Measurements from ENCODE around the gene GANC. TPM values are rescaled to one million over a fixed set of nuclear protein-coding genes. Genes with fewer than 3 reads are reported as not detected.
A peak's percentile ranks its signal among the peaks of the same experiment; 100 is the strongest.

GANC gene
- total RNA-seq, 1 donor from 2014 or later, result 39.7 TPM

DNA sequence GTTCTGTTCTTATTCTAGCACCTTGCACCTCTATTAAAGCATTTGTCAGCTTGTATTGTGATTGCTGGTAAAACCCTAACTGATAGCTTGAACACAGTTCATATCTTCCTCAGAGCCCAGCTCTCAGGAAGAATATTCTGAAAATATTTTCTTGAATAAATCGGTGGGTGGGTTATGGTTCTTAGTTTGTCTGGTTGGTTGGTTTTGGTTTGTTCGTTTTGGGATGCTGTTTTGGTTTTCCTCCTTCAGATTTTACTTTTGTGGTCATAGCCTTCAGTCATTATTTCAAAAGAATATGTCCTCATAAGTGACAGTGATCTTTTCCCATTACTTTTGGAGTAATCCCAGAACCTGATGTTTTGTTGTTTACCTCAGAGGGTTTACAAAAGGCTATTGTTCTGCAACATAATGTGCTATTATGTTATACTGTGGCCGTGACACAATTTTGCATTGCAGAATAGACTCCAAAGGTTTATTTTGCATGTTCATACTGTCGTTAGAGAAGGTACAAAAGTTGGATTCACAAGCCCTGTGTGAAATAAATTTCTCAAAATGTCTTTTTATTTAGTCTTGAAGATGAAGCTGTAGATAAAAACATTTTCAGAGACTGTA is 2.9 kb downstream of the GANC start:
- Mint-ChIP-seq H3K36me3 (peaks cover 3% of the 10 kb centered on the region), H3K9me3 (no peaks in the 10 kb centered on the region), H3K4me3 (peak overlapping the region; percentile 33), H3K27ac (peak overlapping the region; percentile 83), H3K4me1 (peaks cover 36% of the 10 kb centered on the region), H3K27me3 (ENCODE audit: low read depth) (no peaks in the 10 kb centered on the region)
- no peak for DNase-seq (ENCODE audit: low spot score in 2 of 2, unreplicated experiment in 2 of 2)
- TF ChIP-seq CTCF (IDR thresholded peaks at IDR 0.05; ENCODE audit: unreplicated experiment), result no peak

DNA sequence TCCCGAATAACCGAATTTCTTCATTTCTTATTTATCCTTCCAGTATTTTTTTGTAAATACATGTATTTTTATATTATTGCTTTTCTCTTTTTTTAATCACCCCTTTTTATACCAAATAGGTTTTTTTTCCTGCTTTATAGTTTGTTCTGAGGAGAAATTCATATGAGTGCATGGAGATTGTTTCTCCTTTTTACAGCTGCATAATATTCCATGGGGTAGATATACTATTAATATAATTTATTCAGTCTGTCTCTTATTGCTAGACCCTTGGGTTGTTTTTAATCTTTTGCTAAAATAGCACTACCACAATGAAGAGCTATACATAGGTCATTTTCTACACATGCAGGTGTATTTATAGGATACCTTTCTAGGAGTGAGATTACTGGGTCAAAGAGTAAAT is 3.8 kb downstream of the GANC start:
- Mint-ChIP-seq H3K36me3 (peaks cover 3% of the 10 kb centered on the region), H3K4me1 (peaks cover 29% of the 10 kb centered on the region), H3K27ac (no peak overlapping the region), H3K4me3 (no peak overlapping the region), H3K27me3 (ENCODE audit: low read depth) (no peaks in the 10 kb centered on the region), H3K9me3 (no peaks in the 10 kb centered on the region)
- TF ChIP-seq CTCF (IDR thresholded peaks at IDR 0.05; ENCODE audit: unreplicated experiment), result no peak
- DNase-seq (ENCODE audit: low spot score in 2 of 2, unreplicated experiment in 2 of 2), result no peak

DNA sequence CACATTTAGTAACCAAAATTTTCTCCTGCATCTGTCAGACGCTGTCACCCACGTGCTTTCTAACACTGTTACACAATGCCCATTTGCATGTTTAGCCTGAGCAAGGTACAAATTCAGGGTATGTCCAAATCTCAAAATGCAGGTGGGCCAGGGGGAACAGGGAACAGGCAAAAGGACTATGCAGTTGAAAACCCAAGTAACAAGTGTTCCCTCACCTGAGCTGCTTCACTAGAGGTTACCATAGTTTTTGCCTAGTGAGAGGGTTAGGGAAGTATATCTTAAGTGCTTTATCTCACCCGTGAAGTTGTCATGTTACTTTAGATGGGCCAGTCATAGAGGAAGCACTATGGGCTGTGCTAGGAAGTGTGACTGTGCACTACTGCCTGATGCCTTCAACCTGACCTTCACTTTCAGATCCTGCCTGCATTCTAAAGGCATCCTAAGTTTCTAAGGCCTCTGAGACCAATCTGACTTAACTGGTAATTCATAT is 6.3 kb downstream of the GANC start:
- Mint-ChIP-seq H3K27me3 (ENCODE audit: low read depth) (no peaks in the 10 kb centered on the region), H3K4me3 (no peak overlapping the region), H3K9me3 (no peaks in the 10 kb centered on the region), H3K36me3 (peaks cover 3% of the 10 kb centered on the region), H3K27ac (no peak overlapping the region), H3K4me1 (peaks cover 18% of the 10 kb centered on the region)
- TF ChIP-seq CTCF (IDR thresholded peaks at IDR 0.05; ENCODE audit: unreplicated experiment), result no peak
- DNase-seq (ENCODE audit: low spot score in 2 of 2, unreplicated experiment in 2 of 2), result no peak

- TF ChIP-seq CTCF (IDR thresholded peaks at IDR 0.05; ENCODE audit: unreplicated experiment), result no peak
- no peaks in the 10 kb centered on the region for H3K27me3 Mint-ChIP-seq (ENCODE audit: low read depth)
- no peaks in the 10 kb centered on the region for H3K4me1 Mint-ChIP-seq
- no peaks in the 10 kb centered on the region for H3K9me3 Mint-ChIP-seq
- H3K36me3 Mint-ChIP-seq, result peaks cover 3% of the 10 kb centered on the region
- no peak overlapping the region for H3K4me3 Mint-ChIP-seq
- no peak for DNase-seq (ENCODE audit: low spot score in 2 of 2, unreplicated experiment in 2 of 2)
- no peak overlapping the region for H3K27ac Mint-ChIP-seq
Measured at GRCh38 chr15:42282344-42282743, 9.3 kb downstream of the GANC start.

DNA sequence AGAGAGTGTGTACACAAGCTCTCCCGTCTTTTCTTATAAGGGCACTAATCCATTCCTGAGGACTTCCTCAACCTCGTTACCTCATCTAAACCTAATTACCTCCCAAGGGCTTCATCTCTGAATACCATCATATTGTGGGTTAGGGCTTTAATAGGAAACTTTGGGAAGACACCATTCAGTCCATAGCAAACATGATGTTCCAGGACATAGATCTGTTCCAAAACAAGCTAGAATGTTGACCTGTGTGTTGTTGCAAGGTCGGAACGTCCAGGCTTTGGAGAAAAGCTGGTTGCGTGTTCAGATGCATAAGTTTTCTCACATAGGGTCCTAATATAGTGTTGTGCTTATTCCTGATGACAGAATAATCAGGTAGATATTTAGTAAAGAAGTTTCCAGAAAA is 9.9 kb downstream of the GANC start:
- H3K9me3 Mint-ChIP-seq, result no peaks in the 10 kb centered on the region
- H3K4me3 Mint-ChIP-seq, result no peak overlapping the region
- no peaks in the 10 kb centered on the region for H3K27me3 Mint-ChIP-seq (ENCODE audit: low read depth)
- TF ChIP-seq CTCF (IDR thresholded peaks at IDR 0.05; ENCODE audit: unreplicated experiment), result no peak
- H3K36me3 Mint-ChIP-seq, result peaks cover 3% of the 10 kb centered on the region
- no peak overlapping the region for H3K27ac Mint-ChIP-seq
- DNase-seq (ENCODE audit: low spot score in 2 of 2, unreplicated experiment in 2 of 2), result no peak
- no peaks in the 10 kb centered on the region for H3K4me1 Mint-ChIP-seq

DNA sequence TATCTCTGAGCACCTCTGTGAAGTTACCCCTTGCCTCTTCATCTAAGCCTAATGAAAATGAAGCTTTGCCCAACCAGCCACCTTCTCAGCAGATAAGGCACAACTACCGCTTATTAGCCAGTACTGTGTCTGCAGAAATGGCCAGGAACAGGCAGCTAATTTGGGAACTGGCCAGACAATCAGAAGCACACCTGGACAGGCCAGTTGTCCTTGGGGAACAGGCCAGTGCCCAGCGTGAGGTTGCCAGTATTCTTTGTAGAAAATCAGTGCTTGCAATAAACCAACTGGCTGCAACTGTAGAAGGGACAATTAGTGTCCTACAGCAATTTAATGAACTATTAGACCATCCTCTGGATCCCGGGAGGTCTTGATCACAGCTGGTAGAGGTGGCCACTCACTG is 10.7 kb downstream of the GANC start:
- no peak overlapping the region for H3K27ac Mint-ChIP-seq

More for the DNA sequence above, 10.7 kb downstream of the GANC start:
- no peaks in the 10 kb centered on the region for H3K27me3 Mint-ChIP-seq (ENCODE audit: low read depth)
- no peak for DNase-seq (ENCODE audit: low spot score in 2 of 2, unreplicated experiment in 2 of 2)
- H3K36me3 Mint-ChIP-seq, result no peaks in the 10 kb centered on the region
- H3K9me3 Mint-ChIP-seq, result no peaks in the 10 kb centered on the region
- no peaks in the 10 kb centered on the region for H3K4me1 Mint-ChIP-seq
- TF ChIP-seq CTCF (IDR thresholded peaks at IDR 0.05; ENCODE audit: unreplicated experiment), result no peak
- H3K4me3 Mint-ChIP-seq, result no peak overlapping the region

Measured in mesothelial cell of epicardium (in vitro differentiated cells).